Measurements from ENCODE around the gene TMEM165. TPM values are rescaled to one million over a fixed set of nuclear protein-coding genes. Genes with fewer than 3 reads are reported as not detected.
"Not testable (repeated sequence)": the region's sequence is repeated elsewhere in the genome, so short reads cannot be mapped to it uniquely, and the experiment has no call there.

Gene TMEM165
- total RNA-seq, 1 donor from 2014 or later: 78.0 TPM

DNA sequence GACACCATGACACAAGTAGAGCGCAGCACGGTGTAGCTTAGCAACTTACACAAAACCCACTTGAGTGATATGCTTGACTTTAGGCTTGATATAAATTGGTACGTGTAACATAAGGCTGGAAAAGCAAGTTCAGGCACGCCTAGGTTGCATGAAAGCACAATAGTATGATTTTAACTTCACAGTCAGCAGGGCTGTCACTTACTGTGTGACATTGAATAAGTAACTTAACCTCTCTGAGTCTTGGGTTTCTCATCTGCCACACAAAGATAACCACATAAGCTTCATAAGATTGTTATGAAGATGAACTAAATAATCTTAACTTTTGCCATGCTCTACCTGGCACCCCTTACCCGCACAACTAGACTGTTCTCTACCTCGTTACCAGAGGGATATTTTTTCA lies 40.2 kb upstream of the TMEM165 start:
- Mint-ChIP-seq H3K36me3 (ENCODE audit: unreplicated experiment) (peaks cover 14% of the 10 kb centered on the region), H3K27me3 (ENCODE audit: unreplicated experiment) (no peaks in the 10 kb centered on the region), H3K4me3 (ENCODE audit: unreplicated experiment) (no peak overlapping the region), H3K4me1 (ENCODE audit: low read depth, unreplicated experiment) (no peaks in the 10 kb centered on the region), H3K27ac (ENCODE audit: unreplicated experiment) (no peak overlapping the region), H3K9me3 (ENCODE audit: unreplicated experiment) (peaks cover 2% of the 10 kb centered on the region)
- DNase-seq: no peak
- no peak for TF ChIP-seq CTCF (IDR thresholded peaks at IDR 0.05; ENCODE audit: partially characterized antibody, unreplicated experiment)

- Mint-ChIP-seq H3K4me3 (ENCODE audit: unreplicated experiment) (no peak overlapping the region), H3K36me3 (ENCODE audit: unreplicated experiment) (peaks cover 14% of the 10 kb centered on the region), H3K4me1 (ENCODE audit: low read depth, unreplicated experiment) (no peaks in the 10 kb centered on the region), H3K27ac (ENCODE audit: unreplicated experiment) (no peak overlapping the region), H3K27me3 (ENCODE audit: unreplicated experiment) (no peaks in the 10 kb centered on the region), H3K9me3 (ENCODE audit: unreplicated experiment) (peaks cover 2% of the 10 kb centered on the region)
- no peak for TF ChIP-seq CTCF (IDR thresholded peaks at IDR 0.05; ENCODE audit: partially characterized antibody, unreplicated experiment)
- no peak for DNase-seq
These were observed 38.7 kb upstream of the TMEM165 start for GRCh38 chr4:55356991-55357461.

DNA sequence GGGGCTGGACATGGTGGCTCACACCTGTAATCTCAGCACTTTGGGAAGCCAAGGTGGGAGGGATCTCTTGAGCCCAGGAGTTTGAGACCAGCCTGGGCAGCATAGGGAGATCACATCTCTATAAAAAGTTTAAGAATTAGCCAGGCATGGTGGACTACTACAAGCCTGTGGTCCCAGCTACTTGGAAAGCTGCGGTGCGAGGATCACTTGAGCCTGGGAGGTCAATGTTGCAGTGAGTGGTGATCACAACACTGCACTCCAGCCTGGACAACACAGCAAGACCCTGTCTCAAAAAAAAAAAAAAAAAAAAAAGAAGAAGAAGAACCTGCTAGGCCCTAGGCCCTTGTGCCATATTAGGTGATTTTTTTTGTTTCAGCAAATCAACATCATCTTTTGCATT lies 37.5 kb upstream of the TMEM165 start:
- Mint-ChIP-seq H3K4me1 (ENCODE audit: low read depth, unreplicated experiment) (no peaks in the 10 kb centered on the region), H3K27me3 (ENCODE audit: unreplicated experiment) (no peaks in the 10 kb centered on the region), H3K4me3 (ENCODE audit: unreplicated experiment) (no peak overlapping the region), H3K36me3 (ENCODE audit: unreplicated experiment) (peaks cover 6% of the 10 kb centered on the region), H3K27ac (ENCODE audit: unreplicated experiment) (no peak overlapping the region), H3K9me3 (ENCODE audit: unreplicated experiment) (peaks cover 2% of the 10 kb centered on the region)
- DNase-seq: no peak
- TF ChIP-seq CTCF (IDR thresholded peaks at IDR 0.05; ENCODE audit: partially characterized antibody, unreplicated experiment): no peak

GRCh38 chr4:55358668-55359067 lies 37.1 kb upstream of the TMEM165 start:
- peaks cover 2% of the 10 kb centered on the region for H3K9me3 Mint-ChIP-seq (ENCODE audit: unreplicated experiment)
- no peak for TF ChIP-seq CTCF (IDR thresholded peaks at IDR 0.05; ENCODE audit: partially characterized antibody, unreplicated experiment)
- H3K36me3 Mint-ChIP-seq (ENCODE audit: unreplicated experiment): peaks cover 6% of the 10 kb centered on the region
- no peak overlapping the region for H3K27ac Mint-ChIP-seq (ENCODE audit: unreplicated experiment)
- H3K4me1 Mint-ChIP-seq (ENCODE audit: low read depth, unreplicated experiment): no peaks in the 10 kb centered on the region
- no peak for DNase-seq
- H3K27me3 Mint-ChIP-seq (ENCODE audit: unreplicated experiment): no peaks in the 10 kb centered on the region
- no peak overlapping the region for H3K4me3 Mint-ChIP-seq (ENCODE audit: unreplicated experiment)

DNA sequence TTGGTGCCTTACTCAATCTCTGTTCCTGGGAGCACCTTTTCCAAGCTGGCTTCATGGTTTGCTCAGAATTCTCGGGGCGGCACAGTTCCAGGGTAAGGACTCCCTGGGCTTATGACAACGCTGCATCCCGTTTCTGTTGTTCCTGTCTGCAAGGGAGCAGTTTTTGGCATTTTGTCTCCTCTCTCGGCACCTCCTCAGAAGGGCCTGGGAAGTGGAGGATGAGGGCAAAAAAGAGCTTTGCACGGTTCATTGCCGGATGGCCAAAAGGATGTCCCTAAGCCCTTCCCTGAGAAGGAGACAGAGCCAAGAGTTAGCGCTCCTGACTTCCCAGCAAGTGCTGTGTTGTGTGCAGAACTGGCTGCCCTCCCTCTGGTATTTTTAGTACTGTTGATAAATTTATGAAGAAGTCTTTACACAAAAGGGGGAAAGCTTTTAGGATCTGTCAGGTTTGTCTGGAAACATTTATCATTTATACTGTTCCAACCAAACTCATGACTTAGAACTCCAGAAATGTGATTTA lies 36.3 kb upstream of the TMEM165 start:
- H3K36me3 Mint-ChIP-seq (ENCODE audit: unreplicated experiment): peaks cover 4% of the 10 kb centered on the region
- H3K4me1 Mint-ChIP-seq (ENCODE audit: low read depth, unreplicated experiment): no peaks in the 10 kb centered on the region
- no peaks in the 10 kb centered on the region for H3K27me3 Mint-ChIP-seq (ENCODE audit: unreplicated experiment)
- no peak overlapping the region for H3K4me3 Mint-ChIP-seq (ENCODE audit: unreplicated experiment)
- no peak for TF ChIP-seq CTCF (IDR thresholded peaks at IDR 0.05; ENCODE audit: partially characterized antibody, unreplicated experiment)
- no peak for DNase-seq
- H3K9me3 Mint-ChIP-seq (ENCODE audit: unreplicated experiment): peaks cover 1% of the 10 kb centered on the region
- H3K27ac Mint-ChIP-seq (ENCODE audit: unreplicated experiment): no peak overlapping the region

DNA sequence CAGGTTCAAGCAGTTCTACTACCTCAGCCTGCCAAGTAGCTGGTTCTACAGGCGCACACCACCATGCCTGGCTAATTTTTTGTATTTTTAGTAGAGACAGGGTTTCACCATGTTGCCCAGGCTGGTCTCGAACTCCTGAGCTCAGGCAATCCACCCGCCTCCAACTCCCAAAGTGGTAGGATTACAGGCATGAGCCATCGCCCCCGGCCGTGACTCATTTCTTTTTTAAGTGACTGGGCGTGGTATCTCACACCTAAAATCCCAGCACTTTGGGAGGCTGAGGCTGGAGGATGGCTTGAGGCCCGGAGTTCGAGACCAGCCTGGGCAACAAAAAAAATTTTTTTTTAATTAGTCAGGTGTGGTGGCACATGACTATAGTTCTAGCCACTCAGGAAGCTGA lies 32.8 kb upstream of the TMEM165 start:
- not testable (repeated sequence) for H3K9me3 Mint-ChIP-seq (ENCODE audit: unreplicated experiment); H3K36me3 Mint-ChIP-seq (ENCODE audit: unreplicated experiment); H3K27me3 Mint-ChIP-seq (ENCODE audit: unreplicated experiment); DNase-seq; H3K4me1 Mint-ChIP-seq (ENCODE audit: low read depth, unreplicated experiment); H3K4me3 Mint-ChIP-seq (ENCODE audit: unreplicated experiment); H3K27ac Mint-ChIP-seq (ENCODE audit: unreplicated experiment)

All from glutamatergic neuron (in vitro differentiated cells).